ENCODE results near the gene ARID4B.
A peak's percentile ranks its signal among the peaks of the same experiment; 100 is the strongest.
"Not testable (repeated sequence)": the region's sequence is repeated elsewhere in the genome, so short reads cannot be mapped to it uniquely, and the experiment has no call there.

Gene ARID4B

GRCh38 chr1:235327559-235328270 lies at the start of gene ARID4B:
Gene ARID4B (minus strand): TSS chr1:235328179. CDS start chr1:235326919, 1,260 bp downstream.
- DNase-seq (ENCODE audit: low spot score), result peak; percentile 90

GRCh38 chr1:235375919-235376605 lies 48.1 kb upstream of the ARID4B start:
- DNase-seq (ENCODE audit: low spot score), result peak; percentile 75

- DNase-seq (ENCODE audit: low spot score), result no peak
Observed at GRCh38 chr1:235369802-235370201, 41.8 kb upstream of the ARID4B start.

GRCh38 chr1:235368428-235368827 lies 40.4 kb upstream of the ARID4B start:
- no peak for DNase-seq (ENCODE audit: low spot score)

- peak; percentile 98 for DNase-seq (ENCODE audit: low spot score)
Observed at GRCh38 chr1:235367000-235367908, 39.3 kb upstream of the ARID4B start, which contains the start of gene TBCE. Gene TBCE (plus strand): TSS chr1:235367427. CDS start chr1:235380050, 12,623 bp downstream.

- no peak for DNase-seq (ENCODE audit: low spot score)
Observed at GRCh38 chr1:235366286-235366685, 38.3 kb upstream of the ARID4B start.

GRCh38 chr1:235364189-235364588 lies 36.2 kb upstream of the ARID4B start:
- not testable (repeated sequence) for DNase-seq (ENCODE audit: low spot score)

GRCh38 chr1:235358899-235359298 lies 30.9 kb upstream of the ARID4B start:
- no peak for DNase-seq (ENCODE audit: low spot score)

- no peak for DNase-seq (ENCODE audit: low spot score)
Observed at GRCh38 chr1:235357485-235358373, 29.8 kb upstream of the ARID4B start.

GRCh38 chr1:235351898-235352297 lies 23.9 kb upstream of the ARID4B start:
- no peak for DNase-seq (ENCODE audit: low spot score)

- no peak for DNase-seq (ENCODE audit: low spot score)
Observed at GRCh38 chr1:235351441-235351840, 23.5 kb upstream of the ARID4B start.

- no peak for DNase-seq (ENCODE audit: low spot score)
Observed at GRCh38 chr1:235343726-235344125, 15.7 kb upstream of the ARID4B start.

GRCh38 chr1:235342471-235342870 lies 14.5 kb upstream of the ARID4B start:
- DNase-seq (ENCODE audit: low spot score), result no peak

- DNase-seq (ENCODE audit: low spot score), result peak; percentile 67
Observed at GRCh38 chr1:235342039-235342438, 14.1 kb upstream of the ARID4B start.

GRCh38 chr1:235341334-235341733 lies 13.4 kb upstream of the ARID4B start:
- no peak for DNase-seq (ENCODE audit: low spot score)

GRCh38 chr1:235339746-235340145 lies 11.8 kb upstream of the ARID4B start:
- no peak for DNase-seq (ENCODE audit: low spot score)

- DNase-seq (ENCODE audit: low spot score), result no peak
Observed at GRCh38 chr1:235336903-235337302, 8.9 kb upstream of the ARID4B start.

GRCh38 chr1:235331401-235331800 lies 3.4 kb upstream of the ARID4B start:
- DNase-seq (ENCODE audit: low spot score), result no peak

- no peak for DNase-seq (ENCODE audit: low spot score)
Observed at GRCh38 chr1:235330918-235331285, 2.9 kb upstream of the ARID4B start.

GRCh38 chr1:235329139-235329902 lies 1.3 kb upstream of the ARID4B start:
- peak; percentile 48 for DNase-seq (ENCODE audit: low spot score)
